GM19035 (cell line): ENCODE measurements around the gene IGFL4.

ENCODE experiments used
- ATAC-seq: cut with Tn5 transposase; IDR thresholded peaks from one replicate; pipeline ENCODE4 v1.9.1; 2021; ENCODE audit not compliant: unreplicated experiment

Gene IGFL4

DNA sequence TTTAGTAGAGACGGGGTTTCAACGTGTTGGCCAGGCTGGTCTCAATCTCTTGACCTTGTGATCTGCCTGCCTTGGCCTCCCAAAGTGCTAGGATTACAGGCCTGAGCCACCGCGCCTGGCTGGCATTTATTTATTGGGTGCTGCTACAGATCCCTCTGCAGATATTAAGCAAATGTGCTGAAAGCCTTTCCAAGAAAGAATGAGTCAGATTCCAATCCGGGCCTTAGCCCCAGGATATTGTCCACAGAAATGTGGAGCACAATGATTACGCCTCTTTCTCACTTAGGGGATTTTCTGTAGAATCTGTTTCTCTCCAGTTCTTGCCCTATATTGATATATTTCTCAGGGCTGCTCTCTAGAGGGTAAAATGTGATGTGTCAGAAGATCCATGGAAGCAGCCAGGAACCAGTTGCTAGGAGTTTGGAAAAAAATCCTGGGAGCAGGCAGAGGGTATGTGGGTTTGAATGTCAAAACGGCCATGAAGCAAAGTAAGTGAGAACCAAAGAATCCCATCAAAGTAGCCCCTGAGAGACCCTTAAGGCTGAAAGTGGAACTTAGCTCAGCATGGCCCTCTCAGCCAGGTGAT, 24.8 kb upstream of the IGFL4 start:
- ATAC-seq: no peak

- no peak for ATAC-seq
Observed at GRCh38 chr19:46063201-46063600, 22.4 kb upstream of the IGFL4 start.

- no peak for ATAC-seq
Observed at GRCh38 chr19:46060012-46060411, 19.2 kb upstream of the IGFL4 start.

GRCh38 chr19:46058778-46059177, 18.0 kb upstream of the IGFL4 start:
- ATAC-seq: no peak

- no peak for ATAC-seq
Observed at GRCh38 chr19:46056536-46056935, 15.7 kb upstream of the IGFL4 start.

- no peak for ATAC-seq
Observed at GRCh38 chr19:46052896-46053295, 12.1 kb upstream of the IGFL4 start.

GRCh38 chr19:46049597-46049996, 8.8 kb upstream of the IGFL4 start:
- no peak for ATAC-seq

DNA sequence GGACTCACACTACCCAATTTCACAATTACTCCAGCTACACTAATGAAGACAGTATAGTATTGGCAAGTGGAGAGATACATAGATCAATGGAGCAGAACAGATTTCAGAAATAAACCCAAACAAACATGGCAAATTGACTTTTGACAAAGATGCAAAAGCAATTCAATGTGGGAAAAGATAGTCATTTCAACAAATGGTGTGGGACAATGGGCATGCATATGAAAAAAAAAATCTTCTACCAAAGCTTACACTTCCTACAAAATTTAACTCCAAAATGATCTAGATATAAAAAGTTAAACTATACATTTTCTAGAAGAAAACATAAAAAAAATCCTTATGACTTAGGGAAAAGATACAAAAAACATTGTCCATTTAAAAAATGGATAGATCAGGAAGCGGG, 2.7 kb upstream of the IGFL4 start:
- no peak for ATAC-seq

GRCh38 chr19:46042252-46042883, 1.6 kb upstream of the IGFL4 start:
- ATAC-seq: no peak

DNA sequence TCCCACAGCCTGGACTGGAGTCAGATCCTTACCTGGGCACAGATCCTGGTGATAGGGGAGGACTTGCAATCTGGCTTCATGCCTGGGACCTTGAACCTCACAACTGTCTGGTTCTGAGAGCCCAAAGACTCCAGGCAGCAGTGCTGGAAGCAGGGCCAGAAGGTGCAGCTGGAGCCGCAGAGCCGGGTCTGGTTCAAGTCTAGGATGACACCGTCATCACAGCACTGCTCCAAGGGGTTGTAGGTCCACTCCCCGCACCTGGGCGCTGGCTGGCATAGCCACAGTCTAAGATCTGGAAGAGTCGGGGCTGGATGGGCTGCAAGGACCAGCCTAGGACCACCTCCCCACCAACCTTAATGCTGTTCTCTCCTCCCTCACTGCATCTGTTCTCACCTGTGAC, 677 bp downstream of the IGFL4 start:
- ATAC-seq: no peak

DNA sequence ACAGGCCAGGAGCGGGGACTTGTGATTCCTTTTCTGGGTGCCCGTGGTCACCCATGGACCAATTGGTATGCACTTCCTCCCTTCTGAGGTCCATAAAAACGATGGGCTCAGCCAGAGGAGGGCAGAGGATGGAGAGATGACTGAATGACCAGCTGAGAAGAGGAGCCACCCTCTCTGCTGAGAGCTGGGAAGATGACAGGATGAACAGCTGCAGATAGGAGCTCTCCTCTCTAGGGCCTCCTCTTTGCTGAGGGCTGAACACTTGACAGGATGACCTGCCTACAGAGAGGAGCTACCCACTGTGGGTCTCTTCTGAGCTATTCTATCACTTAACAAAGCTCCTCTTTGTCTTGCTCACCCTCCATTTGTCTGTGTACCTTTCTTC, 4.1 kb downstream of the IGFL4 start:
- no peak for ATAC-seq

GRCh38 chr19:46035986-46036743, 4.6 kb downstream of the IGFL4 start:
- no peak for ATAC-seq

DNA sequence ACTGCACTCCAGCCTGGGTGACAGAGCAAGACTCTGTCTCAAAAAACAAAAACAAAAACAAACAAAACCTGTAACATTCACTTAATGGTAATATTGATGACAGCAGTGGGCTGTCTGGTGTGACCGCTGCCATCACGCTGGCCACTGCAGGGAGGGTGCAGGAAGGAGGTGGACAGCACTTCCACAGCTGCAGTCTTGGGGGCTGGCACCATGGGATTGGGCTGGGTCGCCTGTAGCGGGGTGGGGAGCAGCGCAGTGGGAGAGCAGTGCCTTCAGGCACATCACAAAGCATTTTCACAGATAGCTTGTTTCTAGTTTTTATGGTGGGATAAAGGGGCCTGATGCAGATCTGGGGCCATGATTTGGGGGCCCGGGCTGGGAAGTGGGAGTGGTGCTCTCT, 5.3 kb downstream of the IGFL4 start:
- ATAC-seq: no peak

GRCh38 chr19:46033401-46033800, 7.4 kb downstream of the IGFL4 start:
- no peak for ATAC-seq

DNA sequence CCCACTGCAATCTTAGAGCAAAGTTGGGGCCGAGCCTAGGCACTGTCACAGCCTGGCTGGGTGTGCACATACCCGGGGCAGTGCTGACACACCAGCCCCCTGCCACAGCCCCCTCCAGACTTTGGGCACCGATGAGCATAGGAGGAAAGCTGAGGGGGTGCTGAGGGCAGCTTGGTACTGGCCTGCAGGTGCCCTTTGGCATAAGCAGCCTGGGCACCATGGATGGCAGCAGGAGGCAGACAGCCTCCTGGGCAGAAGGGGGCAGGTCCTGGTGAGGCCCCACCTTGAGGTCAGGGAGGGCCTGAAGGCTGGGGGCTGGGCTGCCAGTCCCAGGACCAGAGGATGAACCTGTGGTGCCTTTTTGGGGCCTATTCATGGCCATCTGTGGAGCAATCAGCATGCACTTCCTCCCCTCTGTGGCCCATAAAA, 8.2 kb downstream of the IGFL4 start:
- ATAC-seq: no peak

- ATAC-seq: no peak
Observed at GRCh38 chr19:46031781-46032596, 8.8 kb downstream of the IGFL4 start.

GRCh38 chr19:46030812-46031550, 9.8 kb downstream of the IGFL4 start:
- no peak for ATAC-seq

- ATAC-seq: no peak
Observed at GRCh38 chr19:46025835-46026234, 15.0 kb downstream of the IGFL4 start.

DNA sequence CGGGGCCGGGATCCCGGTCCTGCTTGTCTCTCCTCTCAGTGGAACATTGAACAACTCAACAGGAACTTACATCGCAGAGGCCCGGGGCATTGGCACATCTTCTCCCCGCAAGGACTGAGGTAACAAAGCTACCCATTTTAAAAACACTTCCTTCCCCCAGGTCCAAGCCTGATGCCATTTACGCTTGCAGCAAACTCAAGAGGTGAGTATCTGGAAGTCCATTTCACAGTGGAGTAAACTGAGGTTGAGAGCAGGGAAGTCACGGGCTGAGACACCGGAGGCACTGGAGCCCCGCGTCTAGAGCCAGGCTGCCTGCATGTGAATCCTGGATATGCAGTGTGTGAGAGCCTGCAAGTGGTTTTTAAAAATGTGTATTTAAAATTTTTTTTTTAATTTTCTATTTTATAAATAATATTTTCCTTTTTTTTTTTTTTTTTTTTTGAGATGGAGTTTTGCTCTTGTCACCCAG, 17.5 kb downstream of the IGFL4 start:
- ATAC-seq: no peak

DNA sequence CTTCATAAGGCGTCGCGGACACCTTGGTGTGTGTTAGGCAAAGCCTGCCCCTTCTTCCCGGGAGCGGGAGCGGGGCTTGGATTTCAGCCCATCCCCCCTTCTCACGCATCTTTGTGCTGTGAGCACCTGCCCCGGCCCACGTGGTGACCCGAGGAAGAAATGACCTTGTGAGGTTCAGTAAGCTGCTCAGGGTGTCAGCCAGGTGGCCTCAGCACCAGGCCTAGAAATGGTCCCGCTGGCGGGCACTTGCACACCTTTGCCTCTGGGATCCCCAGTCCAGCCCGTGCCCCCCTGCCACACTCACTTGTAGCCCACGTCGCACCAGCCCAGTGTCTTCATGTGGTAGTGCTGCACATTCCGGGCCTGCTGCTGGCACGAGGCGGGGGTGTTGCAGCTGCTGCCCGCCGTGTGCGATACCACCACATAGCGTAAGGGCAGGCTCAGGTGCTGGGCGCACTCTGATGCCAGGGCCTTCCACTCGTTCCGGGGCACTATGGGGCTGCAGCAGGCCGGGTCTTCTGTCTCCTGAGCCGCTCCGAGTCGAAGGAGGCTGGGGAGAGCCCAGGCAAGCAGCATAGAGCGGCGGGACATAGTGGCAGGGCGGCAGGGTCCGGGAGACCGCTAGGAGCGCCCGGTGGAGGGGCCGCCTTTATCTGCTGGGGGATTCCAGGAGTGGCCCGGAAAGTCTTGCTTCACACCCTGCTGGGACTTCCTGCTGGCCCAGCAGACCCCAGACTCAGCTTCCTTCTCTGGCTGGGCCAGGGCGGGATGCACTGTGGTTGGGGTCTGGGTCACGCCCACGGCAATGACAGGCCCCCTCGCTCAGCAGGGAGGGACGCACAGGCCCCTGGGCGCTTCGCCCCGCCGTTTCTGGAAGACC, 18.1 kb downstream of the IGFL4 start, which contains the start of gene PGLYRP1:
PGLYRP1 (minus strand) TSS at position 623 of the 880 bp plus-strand sequence; CDS start at position 591, 32 bp downstream.
- no peak for ATAC-seq
